DND-41 (cell line): ENCODE results near the gene GABARAP.

Source experiments
- EZH2 ChIP-seq: IDR thresholded peaks from 3 replicates; pipeline ENCODE4 v1.6.1; 2012; ENCODE audit warnings: borderline replicate concordance, low read depth, mild to moderate bottlenecking, moderate library complexity, low read length, inconsistent platforms; ENCODE audit not compliant: severe bottlenecking
- TF ChIP-seq, protein P1 (sequence below): IDR thresholded peaks from 2 replicates; pipeline ENCODE4 v1.5.1; 2012; ENCODE audit warnings: borderline replicate concordance, low read length, moderate library complexity, mild to moderate bottlenecking; ENCODE audit not compliant: poor library complexity, severe bottlenecking; ENCODE audit errors: extremely low read depth

DNA sequence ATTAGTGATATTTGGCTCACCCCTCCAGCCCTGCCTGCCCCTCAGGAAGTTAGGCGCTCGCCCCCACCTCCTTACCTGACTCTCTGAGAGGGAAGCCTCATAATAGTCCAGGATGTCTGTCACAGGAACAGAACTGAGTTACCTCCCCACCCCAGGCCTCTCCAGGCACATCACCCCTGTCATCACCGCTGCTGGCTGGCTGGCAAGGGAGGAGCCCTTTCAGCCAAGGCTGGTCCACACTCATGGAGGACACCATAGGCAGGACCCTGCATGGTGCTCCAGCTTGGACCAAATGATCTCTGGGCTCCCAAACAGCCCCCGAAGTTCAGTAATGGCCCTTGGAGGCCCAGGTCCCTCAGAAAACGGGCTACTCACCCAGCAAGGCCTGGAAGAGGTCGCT is 24.1 kb downstream of the GABARAP start:
- TF ChIP-seq, protein P1, sequence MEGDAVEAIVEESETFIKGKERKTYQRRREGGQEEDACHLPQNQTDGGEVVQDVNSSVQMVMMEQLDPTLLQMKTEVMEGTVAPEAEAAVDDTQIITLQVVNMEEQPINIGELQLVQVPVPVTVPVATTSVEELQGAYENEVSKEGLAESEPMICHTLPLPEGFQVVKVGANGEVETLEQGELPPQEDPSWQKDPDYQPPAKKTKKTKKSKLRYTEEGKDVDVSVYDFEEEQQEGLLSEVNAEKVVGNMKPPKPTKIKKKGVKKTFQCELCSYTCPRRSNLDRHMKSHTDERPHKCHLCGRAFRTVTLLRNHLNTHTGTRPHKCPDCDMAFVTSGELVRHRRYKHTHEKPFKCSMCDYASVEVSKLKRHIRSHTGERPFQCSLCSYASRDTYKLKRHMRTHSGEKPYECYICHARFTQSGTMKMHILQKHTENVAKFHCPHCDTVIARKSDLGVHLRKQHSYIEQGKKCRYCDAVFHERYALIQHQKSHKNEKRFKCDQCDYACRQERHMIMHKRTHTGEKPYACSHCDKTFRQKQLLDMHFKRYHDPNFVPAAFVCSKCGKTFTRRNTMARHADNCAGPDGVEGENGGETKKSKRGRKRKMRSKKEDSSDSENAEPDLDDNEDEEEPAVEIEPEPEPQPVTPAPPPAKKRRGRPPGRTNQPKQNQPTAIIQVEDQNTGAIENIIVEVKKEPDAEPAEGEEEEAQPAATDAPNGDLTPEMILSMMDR, result no peak
- TF ChIP-seq EZH2, result no peak
